Activated CD4-positive, alpha-beta memory T cell treated with anti-CD3 and anti-CD28 coated beads, Interleukin-2, amount 10 ng/mL, durations not matched to agents 7 days and 5 days (primary cell): ENCODE data around the gene CAPRIN1. TPM values are rescaled to one million over a fixed set of nuclear protein-coding genes. Genes with fewer than 3 reads are reported as not detected.

Experiments
- CTCF ChIA-PET: fragments of 350-600 bp; sonication (Branson Sonifier 250); formaldehyde crosslinking; loops from one replicate; lab custom pipeline; 2021; ENCODE audit warnings: antibody characterized with exemption, inconsistent platforms; lab: Charles Lee
- POLR2A ChIA-PET: fragments of 350-600 bp; sonication (Branson Sonifier 250); formaldehyde crosslinking; loops from one replicate; lab custom pipeline; 2021; ENCODE audit warnings: antibody characterized with exemption; lab: Charles Lee
- DNase-seq: peaks from one replicate; pipeline ENCODE4 v3.0.0-alpha.2; 2020
- H3K27ac Mint-ChIP-seq: one replicate; pipeline ENCODE4 v1.8.0; 2021; ENCODE audit warnings: mild to moderate bottlenecking, mixed read lengths
- H3K27me3 Mint-ChIP-seq: one replicate; pipeline ENCODE4 v1.8.0; 2021; ENCODE audit warnings: mixed read lengths
- H3K36me3 Mint-ChIP-seq: one replicate; pipeline ENCODE4 v1.8.0; 2021; ENCODE audit warnings: low read depth, mixed read lengths
- H3K4me1 Mint-ChIP-seq: one replicate; pipeline ENCODE4 v1.8.0; 2021; ENCODE audit warnings: mixed read lengths
- H3K4me3 Mint-ChIP-seq: one replicate; pipeline ENCODE4 v1.8.0; 2021; ENCODE audit warnings: mild to moderate bottlenecking, mixed read lengths
- H3K9me3 Mint-ChIP-seq: one replicate; pipeline ENCODE4 v1.8.0; 2021; ENCODE audit warnings: mixed read lengths
- total RNA-seq, 2 experiments: library from RNA; stranded (reverse); gene quantifications; one replicate each; pipeline ENCODE4 v1.2.3, GENCODE V29; 2021

The CAPRIN1 gene
- total RNA-seq, 2 experiments from 2014 or later = 191 to 200 TPM

GRCh38 chr11:34033399-34033798, 18.1 kb upstream of the CAPRIN1 start:
- H3K9me3 Mint-ChIP-seq = no peaks in the 10 kb centered on the region
- ChIA-PET CTCF (interaction anchor here (0.7 kb wide), 1 partner anchor 75 kb away, joined by 4 read pairs; no protein-coding TSS in a partner anchor), POLR2A (interaction anchor here (0.6 kb wide), 1 partner anchor 37 kb away, joined by 3 read pairs; no protein-coding TSS in a partner anchor)
- DNase-seq = no peak
- H3K4me3 Mint-ChIP-seq = no peak overlapping the region
- no peak overlapping the region for H3K27ac Mint-ChIP-seq
- peaks cover 3% of the 10 kb centered on the region for H3K27me3 Mint-ChIP-seq
- H3K36me3 Mint-ChIP-seq = no peaks in the 10 kb centered on the region
- H3K4me1 Mint-ChIP-seq = no peaks in the 10 kb centered on the region

GRCh38 chr11:34034053-34034452, 17.5 kb upstream of the CAPRIN1 start:
- Mint-ChIP-seq H3K4me3 (no peak overlapping the region), H3K36me3 (no peaks in the 10 kb centered on the region), H3K4me1 (no peaks in the 10 kb centered on the region), H3K9me3 (no peaks in the 10 kb centered on the region), H3K27ac (no peak overlapping the region), H3K27me3 (peaks cover 3% of the 10 kb centered on the region)
- no peak for DNase-seq
- CTCF ChIA-PET = interaction anchor here (0.7 kb wide), 1 partner anchor 74 kb away, joined by 4 read pairs; no protein-coding TSS in a partner anchor
- POLR2A ChIA-PET = interaction anchor here (0.6 kb wide), 1 partner anchor 36 kb away, joined by 3 read pairs; no protein-coding TSS in a partner anchor

GRCh38 chr11:34036456-34036855, 15.1 kb upstream of the CAPRIN1 start:
- no peak for DNase-seq
- no peaks in the 10 kb centered on the region for H3K27me3 Mint-ChIP-seq
- POLR2A ChIA-PET = no interaction called here
- no peaks in the 10 kb centered on the region for H3K36me3 Mint-ChIP-seq
- no peak overlapping the region for H3K4me3 Mint-ChIP-seq
- no peak overlapping the region for H3K27ac Mint-ChIP-seq
- H3K9me3 Mint-ChIP-seq = no peaks in the 10 kb centered on the region
- H3K4me1 Mint-ChIP-seq = no peaks in the 10 kb centered on the region
- CTCF ChIA-PET = no interaction called here

- no peak overlapping the region for H3K4me3 Mint-ChIP-seq
- H3K27ac Mint-ChIP-seq = no peak overlapping the region
- H3K4me1 Mint-ChIP-seq = no peaks in the 10 kb centered on the region
- H3K9me3 Mint-ChIP-seq = no peaks in the 10 kb centered on the region
- no peaks in the 10 kb centered on the region for H3K27me3 Mint-ChIP-seq
- no peaks in the 10 kb centered on the region for H3K36me3 Mint-ChIP-seq
- CTCF ChIA-PET = no interaction called here
- no peak for DNase-seq
- POLR2A ChIA-PET = no interaction called here
These were observed 14.5 kb upstream of the CAPRIN1 start for GRCh38 chr11:34037016-34037415.

- CTCF ChIA-PET = interaction anchor here (0.7 kb wide), 1 partner anchor 9 kb away, joined by 3 read pairs; no protein-coding TSS in a partner anchor
- Mint-ChIP-seq H3K36me3 (peaks cover 2% of the 10 kb centered on the region), H3K4me1 (peaks cover 7% of the 10 kb centered on the region), H3K9me3 (no peaks in the 10 kb centered on the region), H3K27ac (no peak overlapping the region), H3K4me3 (no peak overlapping the region), H3K27me3 (peaks cover 6% of the 10 kb centered on the region)
- no peak for DNase-seq
- POLR2A ChIA-PET = no interaction called here
These were observed 11.0 kb upstream of the CAPRIN1 start for GRCh38 chr11:34040571-34040970.

GRCh38 chr11:34044664-34045485, 6.7 kb upstream of the CAPRIN1 start:
- H3K4me3 Mint-ChIP-seq = no peak overlapping the region
- peak; percentile 18 for DNase-seq
- H3K27me3 Mint-ChIP-seq = peaks cover 8% of the 10 kb centered on the region
- peaks cover 11% of the 10 kb centered on the region for H3K4me1 Mint-ChIP-seq
- no peak overlapping the region for H3K27ac Mint-ChIP-seq
- POLR2A ChIA-PET = no interaction called here
- peaks cover 2% of the 10 kb centered on the region for H3K36me3 Mint-ChIP-seq
- no peaks in the 10 kb centered on the region for H3K9me3 Mint-ChIP-seq
- CTCF ChIA-PET = no interaction called here

GRCh38 chr11:34049028-34049427, 2.5 kb upstream of the CAPRIN1 start:
- POLR2A ChIA-PET = interaction anchor here (7.0 kb wide), 1 partner anchor 57 kb away, joined by 108 read pairs; the partner anchor contains the start of gene NAT10
- CTCF ChIA-PET = interaction anchor here (0.6 to 1.2 kb wide), 4 partner anchors 52 to 324 kb away, joined by 3 to 4 read pairs (median 4); no protein-coding TSS in a partner anchor
- Mint-ChIP-seq H3K4me3 (no peak overlapping the region), H3K36me3 (peaks cover 16% of the 10 kb centered on the region), H3K27ac (no peak overlapping the region), H3K27me3 (peaks cover 8% of the 10 kb centered on the region), H3K9me3 (no peaks in the 10 kb centered on the region), H3K4me1 (peaks cover 21% of the 10 kb centered on the region)
- no peak for DNase-seq

GRCh38 chr11:34050581-34051348, 766 bp upstream of the CAPRIN1 start:
- H3K9me3 Mint-ChIP-seq = no peaks in the 10 kb centered on the region
- POLR2A ChIA-PET = interaction anchor here (0.7 to 7.0 kb wide), 23 partner anchors 8 to 796 kb away, joined by 3 to 108 read pairs (median 4); partner anchors contain the start of genes ABTB2, CAT, FBXO3 and HIPK3
- peak overlapping the region; percentile 82 for H3K4me3 Mint-ChIP-seq
- H3K4me1 Mint-ChIP-seq = peaks cover 20% of the 10 kb centered on the region
- CTCF ChIA-PET = interaction anchor here (0.6 to 1.6 kb wide), 8 partner anchors 13 to 314 kb away, joined by 3 to 9 read pairs (median 4); partner anchors contain the start of genes CD59 and NAT10
- H3K36me3 Mint-ChIP-seq = peaks cover 28% of the 10 kb centered on the region
- H3K27me3 Mint-ChIP-seq = peaks cover 2% of the 10 kb centered on the region
- DNase-seq = no peak
- peak overlapping the region; percentile 85 for H3K27ac Mint-ChIP-seq

- ChIA-PET CTCF (interaction anchor here (1.0 to 1.6 kb wide), 4 partner anchors 55 to 122 kb away, joined by 3 to 9 read pairs (median 6); no protein-coding TSS in a partner anchor), POLR2A (interaction anchor here (1.0 to 7.0 kb wide), 17 partner anchors 9 to 798 kb away, joined by 3 to 108 read pairs (median 4); partner anchors contain the start of genes ABTB2, FBXO3 and NAT10)
- Mint-ChIP-seq H3K4me3 (peak overlapping the region; percentile 95), H3K27me3 (peaks cover 2% of the 10 kb centered on the region), H3K27ac (peak overlapping the region; percentile 89), H3K36me3 (peaks cover 30% of the 10 kb centered on the region), H3K9me3 (no peaks in the 10 kb centered on the region), H3K4me1 (peaks cover 29% of the 10 kb centered on the region)
- peak; percentile 90 for DNase-seq
These were observed 591 bp downstream of the CAPRIN1 start for GRCh38 chr11:34052036-34052607.

- Mint-ChIP-seq H3K36me3 (peaks cover 32% of the 10 kb centered on the region), H3K9me3 (no peaks in the 10 kb centered on the region), H3K27me3 (peaks cover 2% of the 10 kb centered on the region), H3K4me3 (peak overlapping the region; percentile 95), H3K27ac (peak overlapping the region; percentile 89), H3K4me1 (peaks cover 32% of the 10 kb centered on the region)
- DNase-seq = peak; percentile 37
- ChIA-PET CTCF (interaction anchor here (1.2 to 1.6 kb wide), 2 partner anchors 56 to 122 kb away, joined by 3 to 8 read pairs; no protein-coding TSS in a partner anchor), POLR2A (interaction anchor here (1.0 to 7.0 kb wide), 10 partner anchors 11 to 197 kb away, joined by 3 to 108 read pairs (median 7); partner anchors contain the start of gene NAT10)
These were observed 1.2 kb downstream of the CAPRIN1 start for GRCh38 chr11:34052608-34053160.

- no peaks in the 10 kb centered on the region for H3K9me3 Mint-ChIP-seq
- peak; percentile 80 for DNase-seq
- H3K27ac Mint-ChIP-seq = peak overlapping the region; percentile 89
- peaks cover 33% of the 10 kb centered on the region for H3K36me3 Mint-ChIP-seq
- peaks cover 1% of the 10 kb centered on the region for H3K27me3 Mint-ChIP-seq
- H3K4me3 Mint-ChIP-seq = peak overlapping the region; percentile 95
- ChIA-PET CTCF (interaction anchor here (1.2 to 1.6 kb wide), 2 partner anchors 56 to 121 kb away, joined by 3 to 8 read pairs; no protein-coding TSS in a partner anchor), POLR2A (interaction anchor here (0.8 to 7.0 kb wide), 12 partner anchors 11 to 304 kb away, joined by 3 to 108 read pairs (median 6); partner anchors contain the start of genes ABTB2 and NAT10)
- peaks cover 32% of the 10 kb centered on the region for H3K4me1 Mint-ChIP-seq
These were observed 1.7 kb downstream of the CAPRIN1 start for GRCh38 chr11:34053161-34053686.
